ENCODE data around the gene CTNS. TPM values are rescaled to one million over a fixed set of nuclear protein-coding genes. Genes with fewer than 3 reads are reported as not detected.

Gene CTNS
- total RNA-seq, 4 donors from 2014 or later: 15.0 to 141 (median 60.2) TPM

DNA sequence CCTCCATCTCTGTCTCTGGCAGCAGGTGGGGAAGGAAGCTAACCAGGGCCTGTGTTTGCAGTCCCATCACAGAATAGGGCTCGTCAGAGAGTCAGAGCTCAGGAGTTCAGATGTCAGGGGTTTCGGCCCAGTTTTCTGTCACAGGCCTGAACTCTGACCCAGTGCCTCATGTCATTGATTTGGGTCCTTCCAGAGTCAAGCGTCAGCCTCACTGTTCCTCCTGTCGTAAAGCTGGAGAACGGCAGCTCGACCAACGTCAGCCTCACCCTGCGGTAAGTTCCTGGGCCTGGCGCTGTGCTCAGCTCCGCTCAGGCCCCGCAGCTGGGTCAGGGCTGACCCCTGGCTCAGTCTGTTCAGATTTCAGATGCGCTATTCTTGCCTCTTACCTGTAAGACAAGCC is 10.7 kb downstream of the CTNS start:
- no peak overlapping the region for H3K27ac ChIP-seq
- in situ Hi-C loops (cut with MboI; ENCODE audit: low sequenced_read_pairs in 4 of 4): no loop called here
- intact Hi-C loops (cut with DNase I; ENCODE audit: low total_unique reads): no loop called here
- no peak for ATAC-seq
- no peaks in the 10 kb centered on the region for H3K4me1 ChIP-seq
- no peak overlapping the region for H3K4me3 ChIP-seq
- H3K36me3 ChIP-seq: peaks cover 0 to 58% of the 10 kb centered on the region in 2 donors
- DNase-seq: no peak
- H3K27me3 ChIP-seq: no peaks in the 10 kb centered on the region
- TF ChIP-seq, protein P1, sequence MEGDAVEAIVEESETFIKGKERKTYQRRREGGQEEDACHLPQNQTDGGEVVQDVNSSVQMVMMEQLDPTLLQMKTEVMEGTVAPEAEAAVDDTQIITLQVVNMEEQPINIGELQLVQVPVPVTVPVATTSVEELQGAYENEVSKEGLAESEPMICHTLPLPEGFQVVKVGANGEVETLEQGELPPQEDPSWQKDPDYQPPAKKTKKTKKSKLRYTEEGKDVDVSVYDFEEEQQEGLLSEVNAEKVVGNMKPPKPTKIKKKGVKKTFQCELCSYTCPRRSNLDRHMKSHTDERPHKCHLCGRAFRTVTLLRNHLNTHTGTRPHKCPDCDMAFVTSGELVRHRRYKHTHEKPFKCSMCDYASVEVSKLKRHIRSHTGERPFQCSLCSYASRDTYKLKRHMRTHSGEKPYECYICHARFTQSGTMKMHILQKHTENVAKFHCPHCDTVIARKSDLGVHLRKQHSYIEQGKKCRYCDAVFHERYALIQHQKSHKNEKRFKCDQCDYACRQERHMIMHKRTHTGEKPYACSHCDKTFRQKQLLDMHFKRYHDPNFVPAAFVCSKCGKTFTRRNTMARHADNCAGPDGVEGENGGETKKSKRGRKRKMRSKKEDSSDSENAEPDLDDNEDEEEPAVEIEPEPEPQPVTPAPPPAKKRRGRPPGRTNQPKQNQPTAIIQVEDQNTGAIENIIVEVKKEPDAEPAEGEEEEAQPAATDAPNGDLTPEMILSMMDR (IDR thresholded peaks at IDR 0.05 in 4 of 5, conservative IDR thresholded peaks at IDR 0.05 in 1 of 5): no peak
- TF ChIP-seq POLR2A (IDR thresholded peaks at IDR 0.05): no peak
- no peaks in the 10 kb centered on the region for H3K9me3 ChIP-seq

DNA sequence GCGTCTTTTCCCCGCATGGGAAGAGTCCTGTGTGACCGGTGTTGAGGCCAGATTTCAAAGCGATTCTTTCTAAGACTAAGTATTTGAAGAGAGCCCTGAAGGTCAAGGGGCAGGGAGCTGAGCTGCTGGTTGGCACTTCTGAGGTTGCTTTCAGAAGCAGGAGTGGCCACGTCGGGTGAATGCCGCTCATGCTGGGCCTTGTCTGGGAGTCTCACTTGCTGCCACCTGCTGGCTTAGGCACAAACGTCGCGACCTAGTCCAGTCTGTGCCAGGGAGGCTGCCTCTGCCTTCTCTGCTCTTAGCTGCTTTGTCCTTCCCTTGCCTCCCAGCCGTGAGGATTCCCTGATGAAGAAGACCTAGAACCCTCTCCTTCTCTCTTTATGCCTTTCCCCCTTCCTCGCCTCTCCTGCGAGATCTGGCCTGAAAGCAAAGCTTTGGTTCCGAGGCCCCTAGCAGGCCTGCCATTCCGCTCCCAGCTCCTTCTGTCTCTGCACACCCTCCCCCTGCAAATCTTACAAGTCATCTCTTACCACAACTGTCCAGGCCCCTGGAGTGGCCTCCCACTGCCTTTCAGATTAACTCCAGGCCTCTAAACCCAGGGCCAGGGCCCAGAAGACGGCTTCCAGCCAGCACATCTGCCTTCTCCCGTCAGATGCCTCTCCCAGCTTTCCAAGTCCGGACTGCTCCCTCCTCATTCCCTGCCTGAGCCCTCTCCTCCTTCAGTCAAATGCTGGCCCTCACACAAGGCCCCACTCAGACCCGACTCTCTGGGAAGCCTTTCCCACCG is 11.4 kb downstream of the CTNS start:
- DNase-seq (peak in 1 of 2 donors; percentile 50), ATAC-seq (peak; percentile 61 to 72)
- Histone ChIP-seq H3K27me3 (no peaks in the 10 kb centered on the region), H3K36me3 (peaks cover 0 to 51% of the 10 kb centered on the region in 2 donors), H3K9me3 (no peaks in the 10 kb centered on the region), H3K4me3 (no peak overlapping the region), H3K27ac (no peak overlapping the region), H3K4me1 (no peaks in the 10 kb centered on the region)
- no peak for TF ChIP-seq POLR2A (IDR thresholded peaks at IDR 0.05)
- TF ChIP-seq, protein P1 (IDR thresholded peaks at IDR 0.05 in 4 of 5, conservative IDR thresholded peaks at IDR 0.05 in 1 of 5): peak in 3 of 5 experiments; percentile 18 to 47 (median 38)
- intact Hi-C loops (cut with DNase I; ENCODE audit: low total_unique reads) (no loop called here), in situ Hi-C loops (cut with MboI; ENCODE audit: low sequenced_read_pairs in 4 of 4) (no loop called here)

DNA sequence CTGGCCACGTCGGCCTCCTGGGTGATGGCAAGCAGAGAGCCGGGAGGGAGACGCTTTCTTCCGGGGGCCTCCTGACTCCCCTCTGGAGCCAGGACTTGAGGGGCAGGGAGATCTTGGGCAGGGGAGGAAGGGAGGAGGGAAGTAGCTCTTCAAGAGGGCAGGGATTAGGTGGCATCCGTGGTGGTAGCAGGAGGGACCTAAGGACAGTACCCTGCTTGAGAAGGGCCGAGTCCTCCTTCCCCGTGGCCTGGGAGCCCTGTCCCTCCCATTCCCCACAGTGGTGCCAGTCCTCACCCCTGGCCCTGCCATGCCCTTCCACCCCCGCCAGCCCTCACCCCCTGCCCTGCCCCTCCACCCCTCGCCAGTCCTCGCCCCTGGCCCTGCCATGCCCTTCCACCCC is 19.2 kb downstream of the CTNS start:
- Histone ChIP-seq H3K4me3 (no peak overlapping the region), H3K9me3 (no peaks in the 10 kb centered on the region), H3K36me3 (peaks cover 0 to 26% of the 10 kb centered on the region in 2 donors), H3K27ac (no peak overlapping the region), H3K4me1 (peaks cover 9 to 23% of the 10 kb centered on the region in 2 donors), H3K27me3 (no peaks in the 10 kb centered on the region)
- TF ChIP-seq, protein P1 (IDR thresholded peaks at IDR 0.05 in 4 of 5, conservative IDR thresholded peaks at IDR 0.05 in 1 of 5): no peak
- TF ChIP-seq POLR2A (IDR thresholded peaks at IDR 0.05): no peak
- intact Hi-C loops (cut with DNase I; ENCODE audit: low total_unique reads): no loop called here
- ATAC-seq (no peak), DNase-seq (no peak)
- in situ Hi-C loops (cut with MboI; ENCODE audit: low sequenced_read_pairs in 4 of 4): no loop called here

DNA sequence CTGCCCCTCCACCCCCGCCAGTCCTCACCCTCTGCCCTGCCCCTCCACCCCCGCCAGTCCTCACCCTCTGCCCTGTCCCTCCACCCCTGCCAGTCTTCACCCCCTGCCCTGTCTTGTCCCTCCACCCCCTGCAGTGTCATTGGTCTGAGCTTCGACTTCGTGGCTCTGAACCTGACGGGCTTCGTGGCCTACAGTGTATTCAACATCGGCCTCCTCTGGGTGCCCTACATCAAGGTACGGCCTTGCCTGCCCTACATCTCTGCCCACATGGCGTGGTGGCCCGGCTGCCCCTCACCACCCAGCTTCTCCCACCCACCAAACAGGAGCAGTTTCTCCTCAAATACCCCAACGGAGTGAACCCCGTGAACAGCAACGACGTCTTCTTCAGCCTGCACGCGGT is 19.8 kb downstream of the CTNS start:
- DNase-seq (no peak), ATAC-seq (no peak)
- H3K27ac ChIP-seq: no peak overlapping the region
- H3K9me3 ChIP-seq: no peaks in the 10 kb centered on the region
- in situ Hi-C loops (cut with MboI; ENCODE audit: low sequenced_read_pairs in 4 of 4) (no loop called here), intact Hi-C loops (cut with DNase I; ENCODE audit: low total_unique reads) (no loop called here)
- H3K4me3 ChIP-seq: no peak overlapping the region
- TF ChIP-seq, protein P1 (IDR thresholded peaks at IDR 0.05 in 4 of 5, conservative IDR thresholded peaks at IDR 0.05 in 1 of 5): no peak
- TF ChIP-seq POLR2A (IDR thresholded peaks at IDR 0.05): no peak
- no peaks in the 10 kb centered on the region for H3K27me3 ChIP-seq
- H3K4me1 ChIP-seq: peaks cover 9 to 23% of the 10 kb centered on the region in 2 donors
- peaks cover 0 to 26% of the 10 kb centered on the region in 2 donors for H3K36me3 ChIP-seq
